ENCODE data around the gene GHRH. TPM values are rescaled to one million over a fixed set of nuclear protein-coding genes. Genes with fewer than 3 reads are reported as not detected.

The GHRH gene
- polyA plus RNA-seq, 3 donors = not detected

DNA sequence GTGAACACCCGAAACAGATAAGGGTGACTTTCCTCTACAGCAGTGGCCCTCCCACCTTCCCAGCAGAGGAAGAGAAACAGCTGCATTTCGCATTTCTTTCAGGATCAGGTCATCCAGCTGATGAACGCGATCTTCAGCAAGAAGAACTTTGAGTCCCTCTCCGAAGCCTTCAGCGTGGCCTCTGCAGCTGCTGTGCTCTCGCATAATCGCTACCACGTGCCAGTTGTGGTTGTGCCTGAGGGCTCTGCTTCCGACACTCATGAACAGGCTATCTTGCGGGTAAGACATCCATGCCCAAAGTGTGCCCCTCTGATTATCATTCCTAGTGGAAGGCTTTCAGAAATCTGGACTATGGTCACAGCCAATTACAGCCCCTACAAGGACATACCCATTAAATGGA, 54.4 kb downstream of the GHRH start:
- no peak for DNase-seq

DNA sequence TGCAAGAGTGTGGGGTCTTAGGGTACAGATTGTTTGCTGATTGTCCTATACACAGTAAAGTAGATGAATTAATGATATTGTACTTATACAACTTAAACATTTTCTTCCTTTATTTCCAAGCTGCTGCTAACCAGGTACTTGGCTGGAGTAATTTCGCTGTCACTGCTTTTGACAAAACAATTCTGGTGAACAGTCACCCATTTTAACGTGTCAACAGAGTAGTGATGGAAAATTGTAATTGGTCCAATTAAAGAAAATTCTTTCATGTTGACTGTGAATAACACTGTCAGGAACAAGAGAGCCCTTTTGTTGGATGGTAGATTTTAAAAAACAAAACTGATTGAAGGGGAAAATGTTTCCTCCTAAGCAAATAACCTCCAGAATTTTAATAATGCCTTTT, 55.8 kb downstream of the GHRH start:
- no peak for DNase-seq

DNA sequence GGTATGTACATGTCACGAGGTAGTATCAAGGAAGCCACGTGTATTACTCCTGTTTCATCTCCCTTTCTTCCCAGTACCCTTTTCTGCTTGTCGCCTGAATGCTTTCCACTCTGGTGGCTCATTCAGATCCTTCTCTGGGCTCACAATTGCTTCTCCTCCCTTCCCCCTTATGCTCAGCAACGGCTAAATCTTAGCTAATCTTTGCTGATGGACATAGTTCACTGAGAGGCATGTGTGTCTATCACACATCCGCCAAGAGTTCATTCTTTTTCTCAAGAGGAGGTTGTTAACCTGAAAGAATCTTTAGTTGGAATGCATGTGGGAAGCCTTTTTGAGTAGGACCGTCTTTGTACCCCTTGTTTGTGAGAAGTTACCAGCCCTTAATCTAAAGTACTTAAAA, 56.5 kb downstream of the GHRH start:
- no peak for DNase-seq

DNA sequence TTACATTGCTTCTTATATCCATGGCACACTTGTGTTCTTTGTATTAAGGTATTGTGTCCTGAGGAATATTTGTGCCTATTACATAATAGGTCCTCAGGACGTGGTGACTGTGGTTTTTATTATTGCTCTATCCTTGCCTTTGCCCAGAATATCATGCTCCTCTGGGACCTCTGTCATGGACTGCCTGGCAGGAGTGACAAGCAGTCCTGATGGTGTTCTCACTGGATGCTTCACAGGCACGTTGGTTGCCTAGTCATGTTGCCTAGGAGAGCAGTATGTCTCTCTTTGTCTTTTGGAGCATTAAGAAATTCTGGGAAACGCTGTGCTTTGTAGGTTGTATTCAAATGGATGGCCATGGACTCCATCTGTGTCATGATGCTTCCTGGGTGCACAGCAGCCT, 57.6 kb downstream of the GHRH start:
- DNase-seq = no peak

DNA sequence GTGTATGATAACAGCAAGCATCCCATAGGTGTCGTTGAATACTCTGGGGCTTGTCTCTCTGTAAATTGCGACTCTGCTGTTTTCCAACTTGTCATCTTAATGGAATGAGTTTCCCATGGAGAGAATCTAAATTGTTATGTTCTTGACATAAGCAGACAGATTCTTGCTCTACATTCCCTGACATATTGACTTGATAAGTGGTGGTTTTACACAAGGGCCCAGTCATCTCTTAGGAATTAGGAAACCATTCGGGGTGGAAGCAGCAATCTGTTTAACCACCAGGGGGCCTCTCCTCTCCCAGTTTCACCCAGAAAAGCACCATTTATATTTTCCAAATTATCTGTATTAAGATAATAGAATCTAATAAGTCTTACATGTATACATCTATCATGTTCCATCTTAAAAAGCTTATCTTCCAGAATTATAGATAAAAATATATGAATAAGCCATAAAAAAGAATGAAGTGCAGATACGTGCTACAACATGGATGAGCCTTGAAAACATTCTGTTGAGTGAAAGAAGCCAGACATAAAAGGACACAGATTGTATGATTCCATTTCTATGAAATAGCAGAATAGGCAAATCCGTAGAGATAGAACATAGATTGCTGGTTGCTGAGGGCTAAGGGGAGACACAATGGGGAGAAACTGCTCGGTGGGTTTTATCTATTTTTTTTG, 59.2 kb downstream of the GHRH start:
- peak; percentile 9 for DNase-seq

DNA sequence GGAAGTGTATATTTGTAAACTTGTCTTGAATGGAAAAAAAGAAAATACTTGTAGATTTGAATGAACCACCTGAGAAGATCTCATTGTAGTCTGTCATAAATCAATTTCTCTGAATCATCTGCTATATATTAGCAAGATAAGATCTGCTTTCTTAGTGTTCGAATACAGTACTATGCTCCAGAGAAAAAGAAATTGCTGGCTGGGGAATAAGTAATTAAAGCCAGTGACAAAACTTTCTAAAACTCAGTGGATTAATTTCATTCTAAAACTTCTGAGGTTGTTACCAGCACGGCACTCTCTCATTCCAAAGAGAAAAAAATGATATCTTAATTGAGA, 59.8 kb downstream of the GHRH start:
- DNase-seq = no peak

Other genes starting within 250 kb of the GHRH start
- gene RBL1, start 165.8 kb downstream of the GHRH start, polyA plus RNA-seq (ENCODE audit: insufficient read length in 3 of 3) = 10 to 100 TPM in 2 of 3 donors, 1 to 10 TPM in 1; 8.8 to 12.6 (median 11.6) TPM
- gene RPN2, start 82.5 kb downstream of the GHRH start, polyA plus RNA-seq (ENCODE audit: insufficient read length in 3 of 3) = 100 to 1,000 TPM; 280 to 331 (median 299) TPM
- 1 to 10 TPM; 7.2 to 9.0 (median 8.0) TPM for gene MROH8, start 82.3 kb downstream of the GHRH start, polyA plus RNA-seq (ENCODE audit: insufficient read length in 3 of 3)
- 10 to 100 TPM; 67.2 to 71.9 (median 71.0) TPM for gene MANBAL, start 27.8 kb upstream of the GHRH start, polyA plus RNA-seq (ENCODE audit: insufficient read length in 3 of 3)
- gene SRC, start 84.3 kb upstream of the GHRH start, polyA plus RNA-seq (ENCODE audit: insufficient read length in 3 of 3) = 10 to 100 TPM; 55.6 to 72.5 (median 67.2) TPM

Measured in renal pelvis (tissue), 4 donors.